ENCODE measurements around the gene IRAK1BP1.
"Not testable (repeated sequence)": the region's sequence is repeated elsewhere in the genome, so short reads cannot be mapped to it uniquely, and the experiment has no call there.

IRAK1BP1 gene

GRCh38 chr6:78854546-78854945 is 12.8 kb upstream of the IRAK1BP1 start:
- DNase-seq (no peak), ATAC-seq (replicated peaks) (no peak)
- H3K27ac Mint-ChIP-seq: no peak overlapping the region
- no peaks in the 10 kb centered on the region for H3K9me3 Mint-ChIP-seq
- peaks cover 0 to 9% of the 10 kb centered on the region in 2 donors for H3K27me3 Mint-ChIP-seq
- H3K36me3 Mint-ChIP-seq (ENCODE audit: insufficient read depth): no peaks in the 10 kb centered on the region
- no peaks in the 10 kb centered on the region for H3K4me1 Mint-ChIP-seq (ENCODE audit: low read depth in 2 of 2)
- H3K4me3 Mint-ChIP-seq: no peak overlapping the region

DNA sequence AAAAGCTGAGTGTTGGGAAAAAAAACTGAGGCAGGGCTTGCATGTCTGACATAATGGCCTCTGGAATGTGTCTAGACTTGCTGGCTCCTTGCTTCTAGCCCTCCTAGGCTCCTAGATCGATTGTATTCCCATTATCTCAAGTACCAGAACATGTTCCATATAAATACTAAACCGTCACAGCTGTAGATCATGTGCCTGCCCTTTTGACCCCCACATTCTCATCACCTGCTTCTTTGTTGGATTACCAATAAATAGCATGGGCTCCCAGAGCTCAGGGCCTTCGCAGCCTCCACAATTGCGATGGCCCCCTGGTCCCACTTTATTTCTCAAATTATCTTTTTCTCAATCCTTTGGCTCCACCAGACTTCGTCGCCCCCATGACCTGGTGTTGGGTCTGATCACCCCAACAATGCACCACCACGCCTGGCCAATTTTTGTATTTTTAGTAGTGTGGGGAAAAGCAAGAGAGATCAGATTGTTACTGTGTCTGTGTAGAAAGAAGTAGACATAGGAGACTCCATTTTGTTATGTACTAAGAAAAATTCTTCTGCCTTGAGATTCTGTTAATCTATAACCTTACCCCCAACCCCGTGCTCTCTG is 8.9 kb upstream of the IRAK1BP1 start:
- not testable (repeated sequence) for H3K9me3 Mint-ChIP-seq; ATAC-seq (replicated peaks); H3K27ac Mint-ChIP-seq; H3K27me3 Mint-ChIP-seq; H3K4me1 Mint-ChIP-seq (ENCODE audit: low read depth in 2 of 2); H3K4me3 Mint-ChIP-seq; H3K36me3 Mint-ChIP-seq (ENCODE audit: insufficient read depth); DNase-seq

- Mint-ChIP-seq H3K4me3 (no peak overlapping the region), H3K27me3 (no peaks in the 10 kb centered on the region), H3K36me3 (ENCODE audit: insufficient read depth) (no peaks in the 10 kb centered on the region), H3K4me1 (ENCODE audit: low read depth in 2 of 2) (no peaks in the 10 kb centered on the region), H3K9me3 (no peaks in the 10 kb centered on the region), H3K27ac (no peak overlapping the region)
- DNase-seq (no peak), ATAC-seq (replicated peaks) (no peak)
Measured at GRCh38 chr6:78861509-78861908, 5.8 kb upstream of the IRAK1BP1 start.

GRCh38 chr6:78863576-78863975 is 3.8 kb upstream of the IRAK1BP1 start:
- Mint-ChIP-seq H3K27ac (no peak overlapping the region), H3K4me3 (no peak overlapping the region), H3K4me1 (ENCODE audit: low read depth in 2 of 2) (peaks cover 5 to 8% of the 10 kb centered on the region in 2 donors), H3K27me3 (no peaks in the 10 kb centered on the region), H3K9me3 (no peaks in the 10 kb centered on the region), H3K36me3 (ENCODE audit: insufficient read depth) (no peaks in the 10 kb centered on the region)
- ATAC-seq (replicated peaks) (no peak), DNase-seq (no peak)

DNA sequence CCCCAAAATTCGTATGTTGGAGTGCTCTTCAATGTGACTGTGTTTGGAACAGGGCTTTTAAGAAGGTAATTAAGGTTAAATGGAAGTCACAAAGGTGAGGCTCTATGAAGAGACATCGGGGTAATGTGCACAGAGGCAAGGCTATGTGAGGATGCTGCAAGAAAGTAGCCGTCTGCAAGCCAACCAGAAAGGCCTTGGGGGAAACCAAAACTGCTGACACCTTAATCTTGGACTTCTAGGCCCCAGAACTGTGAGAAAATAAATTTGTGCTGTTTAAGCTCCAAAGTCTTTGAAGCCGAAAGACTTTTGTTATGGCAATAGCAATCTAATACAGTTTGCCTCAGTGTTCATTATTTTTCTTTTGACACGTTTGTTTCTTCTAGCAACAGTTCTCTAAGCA is 2.4 kb upstream of the IRAK1BP1 start:
- Mint-ChIP-seq H3K27me3 (no peaks in the 10 kb centered on the region), H3K36me3 (ENCODE audit: insufficient read depth) (no peaks in the 10 kb centered on the region), H3K27ac (no peak overlapping the region), H3K4me1 (ENCODE audit: low read depth in 2 of 2) (peaks cover 5 to 8% of the 10 kb centered on the region in 2 donors), H3K9me3 (no peaks in the 10 kb centered on the region), H3K4me3 (no peak overlapping the region)
- DNase-seq (no peak), ATAC-seq (replicated peaks) (no peak)

DNA sequence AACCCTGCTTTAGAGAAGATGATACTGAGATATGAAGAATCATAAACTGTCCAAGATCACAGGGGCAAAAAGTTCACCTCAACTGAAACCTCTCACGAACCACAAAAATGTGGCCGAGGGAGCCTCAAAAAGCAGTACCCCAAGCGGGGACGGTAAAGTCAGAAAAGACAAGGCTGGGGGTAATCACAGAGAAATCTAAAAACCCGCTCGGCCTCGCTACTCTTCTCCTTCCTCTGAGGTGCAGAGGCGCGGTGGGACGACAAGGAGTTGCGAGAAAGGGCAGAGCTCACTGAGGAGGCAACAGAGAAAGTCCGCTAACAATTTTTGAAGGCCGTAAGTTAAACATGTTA is 356 bp upstream of the IRAK1BP1 start:
- no peak for DNase-seq
- peak; percentile 28 for ATAC-seq (replicated peaks)
- Mint-ChIP-seq H3K4me1 (ENCODE audit: low read depth in 2 of 2) (peaks cover 5 to 8% of the 10 kb centered on the region in 2 donors), H3K4me3 (peak overlapping the region; percentile 99 to 100), H3K9me3 (no peaks in the 10 kb centered on the region), H3K27ac (peak overlapping the region; percentile 97), H3K36me3 (ENCODE audit: insufficient read depth) (no peaks in the 10 kb centered on the region), H3K27me3 (no peaks in the 10 kb centered on the region)

- DNase-seq: no peak
- peaks cover 5 to 8% of the 10 kb centered on the region in 2 donors for H3K4me1 Mint-ChIP-seq (ENCODE audit: low read depth in 2 of 2)
- H3K36me3 Mint-ChIP-seq (ENCODE audit: insufficient read depth): no peaks in the 10 kb centered on the region
- H3K4me3 Mint-ChIP-seq: peak overlapping the region; percentile 99 to 100
- no peak for ATAC-seq (replicated peaks)
- H3K9me3 Mint-ChIP-seq: no peaks in the 10 kb centered on the region
- no peaks in the 10 kb centered on the region for H3K27me3 Mint-ChIP-seq
- peak overlapping the region; percentile 97 for H3K27ac Mint-ChIP-seq
Measured at GRCh38 chr6:78868116-78868515, 765 bp downstream of the IRAK1BP1 start.

DNA sequence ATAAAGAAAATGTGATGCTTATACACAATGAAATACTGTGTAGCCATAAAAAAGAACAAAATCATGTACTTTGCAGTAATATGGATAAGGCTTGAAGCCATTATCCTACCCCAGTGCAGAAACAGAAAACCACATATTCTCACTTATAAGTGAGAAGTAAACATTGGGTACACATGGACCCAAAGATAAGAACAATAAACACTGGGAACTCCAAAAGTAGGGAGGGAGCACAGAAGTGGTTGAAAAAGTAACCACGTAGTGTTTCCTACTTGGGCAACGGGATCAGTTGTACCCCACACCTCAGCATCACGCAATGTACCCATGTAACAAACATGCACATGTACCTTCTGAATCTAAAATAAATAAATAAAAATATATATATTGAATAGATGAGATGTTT is 8.2 kb downstream of the IRAK1BP1 start:
- DNase-seq (no peak), ATAC-seq (replicated peaks) (no peak)
- Mint-ChIP-seq H3K4me3 (no peak overlapping the region), H3K36me3 (ENCODE audit: insufficient read depth) (peaks cover 5% of the 10 kb centered on the region), H3K27ac (no peak overlapping the region), H3K27me3 (no peaks in the 10 kb centered on the region), H3K4me1 (ENCODE audit: low read depth in 2 of 2) (no peaks in the 10 kb centered on the region), H3K9me3 (no peaks in the 10 kb centered on the region)

GRCh38 chr6:78883651-78884050 is 16.3 kb downstream of the IRAK1BP1 start:
- no peak overlapping the region for H3K4me3 Mint-ChIP-seq

GRCh38 chr6:78889901-78890300 is 22.6 kb downstream of the IRAK1BP1 start:
- not testable (repeated sequence) for H3K36me3 Mint-ChIP-seq (ENCODE audit: insufficient read depth); DNase-seq; H3K27me3 Mint-ChIP-seq; ATAC-seq (replicated peaks); H3K9me3 Mint-ChIP-seq; H3K4me1 Mint-ChIP-seq (ENCODE audit: low read depth in 2 of 2); H3K27ac Mint-ChIP-seq; H3K4me3 Mint-ChIP-seq

More at GRCh38 chr6:78883651-78884050, 16.3 kb downstream of the IRAK1BP1 start:
- DNase-seq (no peak), ATAC-seq (replicated peaks) (no peak)
- no peaks in the 10 kb centered on the region for H3K9me3 Mint-ChIP-seq
- H3K27ac Mint-ChIP-seq: no peak overlapping the region
- H3K27me3 Mint-ChIP-seq: no peaks in the 10 kb centered on the region
- H3K36me3 Mint-ChIP-seq (ENCODE audit: insufficient read depth): no peaks in the 10 kb centered on the region
- no peaks in the 10 kb centered on the region for H3K4me1 Mint-ChIP-seq (ENCODE audit: low read depth in 2 of 2)

- H3K4me3 Mint-ChIP-seq: no peak overlapping the region
- no peaks in the 10 kb centered on the region for H3K4me1 Mint-ChIP-seq (ENCODE audit: low read depth in 2 of 2)
- H3K27me3 Mint-ChIP-seq: no peaks in the 10 kb centered on the region
- peak overlapping the region in 1 of 2 donors; percentile 22 for H3K27ac Mint-ChIP-seq
- no peak for DNase-seq
- H3K9me3 Mint-ChIP-seq: no peaks in the 10 kb centered on the region
- ATAC-seq (replicated peaks): no peak
- H3K36me3 Mint-ChIP-seq (ENCODE audit: insufficient read depth): no peaks in the 10 kb centered on the region
Measured at GRCh38 chr6:78896227-78896626, 28.9 kb downstream of the IRAK1BP1 start.

- no peak overlapping the region for H3K27ac Mint-ChIP-seq
- H3K9me3 Mint-ChIP-seq: no peaks in the 10 kb centered on the region
- no peaks in the 10 kb centered on the region for H3K36me3 Mint-ChIP-seq (ENCODE audit: insufficient read depth)
- H3K4me3 Mint-ChIP-seq: no peak overlapping the region
- ATAC-seq (replicated peaks) (no peak), DNase-seq (no peak)
- H3K27me3 Mint-ChIP-seq: peaks cover 30 to 32% of the 10 kb centered on the region in 2 donors
- peaks cover 7 to 14% of the 10 kb centered on the region in 2 donors for H3K4me1 Mint-ChIP-seq (ENCODE audit: low read depth in 2 of 2)
Measured at GRCh38 chr6:78908621-78909020, 41.3 kb downstream of the IRAK1BP1 start.

DNA sequence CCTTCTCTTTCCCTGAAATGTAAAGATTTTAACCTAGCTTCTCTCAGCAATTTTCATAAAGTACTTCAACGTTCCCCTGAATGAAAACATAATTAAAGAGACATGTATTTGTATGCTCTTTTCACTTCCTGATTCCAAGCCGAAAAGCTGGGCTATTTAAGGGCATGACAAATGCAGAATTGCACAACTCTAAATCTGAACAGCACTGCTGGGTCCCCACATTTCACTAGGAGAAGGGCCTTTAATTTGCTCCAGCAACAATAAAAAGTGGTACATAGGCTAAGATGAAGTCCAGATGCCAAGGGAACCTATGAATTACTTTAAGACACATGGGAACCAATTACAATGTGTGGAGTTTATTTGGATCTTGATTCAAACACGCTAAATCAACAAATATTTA is 42.0 kb downstream of the IRAK1BP1 start:
- Mint-ChIP-seq H3K27ac (no peak overlapping the region), H3K9me3 (no peaks in the 10 kb centered on the region), H3K4me1 (ENCODE audit: low read depth in 2 of 2) (peaks cover 7 to 14% of the 10 kb centered on the region in 2 donors), H3K4me3 (peak overlapping the region; percentile 31 to 47), H3K27me3 (peaks cover 30 to 32% of the 10 kb centered on the region in 2 donors), H3K36me3 (ENCODE audit: insufficient read depth) (no peaks in the 10 kb centered on the region)
- DNase-seq (no peak), ATAC-seq (replicated peaks) (no peak)

DNA sequence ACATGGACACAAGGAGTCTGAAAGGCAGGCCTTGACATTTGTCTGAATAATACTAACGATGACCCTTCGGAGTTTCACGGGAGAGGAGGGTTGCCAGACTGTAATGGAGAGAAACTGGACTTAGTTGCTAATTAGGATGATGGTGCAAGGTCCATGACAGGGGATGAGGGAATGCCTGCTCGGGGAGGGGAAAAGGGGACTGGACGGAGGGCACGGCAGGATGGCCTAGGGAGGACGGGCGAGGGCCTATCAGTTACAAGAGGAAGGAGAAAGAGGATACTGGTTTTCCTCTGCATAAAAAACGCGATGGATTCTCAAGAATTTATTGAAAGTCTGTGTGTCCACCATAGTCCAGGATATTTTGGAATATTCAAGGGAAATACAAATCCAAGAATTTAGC is 42.7 kb downstream of the IRAK1BP1 start:
- DNase-seq (no peak), ATAC-seq (replicated peaks) (no peak)
- Mint-ChIP-seq H3K36me3 (ENCODE audit: insufficient read depth) (no peaks in the 10 kb centered on the region), H3K27me3 (peaks cover 30 to 32% of the 10 kb centered on the region in 2 donors), H3K27ac (no peak overlapping the region), H3K9me3 (no peaks in the 10 kb centered on the region), H3K4me1 (ENCODE audit: low read depth in 2 of 2) (peaks cover 7 to 14% of the 10 kb centered on the region in 2 donors), H3K4me3 (peak overlapping the region; percentile 31 to 47)

Measured in effector memory CD8-positive, alpha-beta T cell (primary cell).